ENCODE data around the gene NECAP2. TPM values are rescaled to one million over a fixed set of nuclear protein-coding genes. Genes with fewer than 3 reads are reported as not detected.
A peak's percentile ranks its signal among the peaks of the same experiment; 100 is the strongest.

The NECAP2 gene
- total and polyA plus RNA-seq, 10 of the 15 experiments (the other 5 are each of a cell fraction or from before 2014, with no cell fraction given) = 16.3 to 98.0 (median 57.4) TPM

DNA sequence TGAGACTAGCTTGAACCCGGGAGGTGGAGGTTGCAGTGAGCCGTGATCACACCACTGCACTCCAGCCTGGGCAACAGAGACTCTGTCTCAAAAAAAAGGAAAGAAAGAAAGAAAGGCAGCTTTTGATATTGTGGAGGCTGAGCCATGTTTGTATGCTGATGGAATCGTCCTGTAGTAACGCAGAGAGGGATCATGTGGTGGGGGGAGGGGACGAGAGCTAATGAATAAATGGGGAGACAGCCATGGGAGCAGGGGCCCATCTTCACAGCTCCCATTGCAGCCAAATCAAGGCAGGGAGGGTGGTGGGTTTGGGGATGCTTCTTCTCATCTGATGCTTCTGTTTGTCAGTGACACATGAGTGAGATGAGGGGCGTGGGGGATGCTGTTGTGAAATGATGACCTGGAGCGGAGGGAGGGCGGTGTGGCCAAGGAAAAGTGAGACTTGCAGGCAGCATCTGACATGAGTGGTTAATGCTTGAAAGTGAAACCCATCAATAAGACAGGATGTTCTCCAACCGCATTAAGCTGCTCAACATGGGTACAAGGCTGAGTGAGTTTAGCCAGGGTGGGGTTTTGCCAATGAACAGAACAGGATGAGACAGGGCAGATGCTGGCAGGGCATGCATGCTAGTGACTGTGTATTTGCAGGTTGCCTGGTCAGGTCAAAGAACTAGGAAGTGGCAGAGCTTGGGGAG, 20.0 kb upstream of the NECAP2 start (continued):
- TF ChIP-seq, protein P1, sequence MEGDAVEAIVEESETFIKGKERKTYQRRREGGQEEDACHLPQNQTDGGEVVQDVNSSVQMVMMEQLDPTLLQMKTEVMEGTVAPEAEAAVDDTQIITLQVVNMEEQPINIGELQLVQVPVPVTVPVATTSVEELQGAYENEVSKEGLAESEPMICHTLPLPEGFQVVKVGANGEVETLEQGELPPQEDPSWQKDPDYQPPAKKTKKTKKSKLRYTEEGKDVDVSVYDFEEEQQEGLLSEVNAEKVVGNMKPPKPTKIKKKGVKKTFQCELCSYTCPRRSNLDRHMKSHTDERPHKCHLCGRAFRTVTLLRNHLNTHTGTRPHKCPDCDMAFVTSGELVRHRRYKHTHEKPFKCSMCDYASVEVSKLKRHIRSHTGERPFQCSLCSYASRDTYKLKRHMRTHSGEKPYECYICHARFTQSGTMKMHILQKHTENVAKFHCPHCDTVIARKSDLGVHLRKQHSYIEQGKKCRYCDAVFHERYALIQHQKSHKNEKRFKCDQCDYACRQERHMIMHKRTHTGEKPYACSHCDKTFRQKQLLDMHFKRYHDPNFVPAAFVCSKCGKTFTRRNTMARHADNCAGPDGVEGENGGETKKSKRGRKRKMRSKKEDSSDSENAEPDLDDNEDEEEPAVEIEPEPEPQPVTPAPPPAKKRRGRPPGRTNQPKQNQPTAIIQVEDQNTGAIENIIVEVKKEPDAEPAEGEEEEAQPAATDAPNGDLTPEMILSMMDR (IDR thresholded peaks at IDR 0.05 in 2 of 3, conservative IDR thresholded peaks at IDR 0.05 in 1 of 3; ENCODE audit: control insufficient read depth in 2 of 3, extremely low read depth in 1 of 3, insufficient read depth in 1 of 3, low read depth in 3 of 3, low read length in 3 of 3) = no peak
- no peak for TF ChIP-seq JUNB (IDR thresholded peaks at IDR 0.05)
- TF ChIP-seq CUX1 (IDR thresholded peaks at IDR 0.05; ENCODE audit: insufficient replicate concordance, low read depth, low read length) = no peak
- no peak for TF ChIP-seq NFYA (IDR thresholded peaks at IDR 0.05; ENCODE audit: borderline replicate concordance, low read depth, low read length)
- TF ChIP-seq, protein P2, sequence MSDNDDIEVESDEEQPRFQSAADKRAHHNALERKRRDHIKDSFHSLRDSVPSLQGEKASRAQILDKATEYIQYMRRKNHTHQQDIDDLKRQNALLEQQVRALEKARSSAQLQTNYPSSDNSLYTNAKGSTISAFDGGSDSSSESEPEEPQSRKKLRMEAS (IDR thresholded peaks at IDR 0.05; ENCODE audit: low read depth, low read length) = no peak
- TF ChIP-seq, protein P3, sequence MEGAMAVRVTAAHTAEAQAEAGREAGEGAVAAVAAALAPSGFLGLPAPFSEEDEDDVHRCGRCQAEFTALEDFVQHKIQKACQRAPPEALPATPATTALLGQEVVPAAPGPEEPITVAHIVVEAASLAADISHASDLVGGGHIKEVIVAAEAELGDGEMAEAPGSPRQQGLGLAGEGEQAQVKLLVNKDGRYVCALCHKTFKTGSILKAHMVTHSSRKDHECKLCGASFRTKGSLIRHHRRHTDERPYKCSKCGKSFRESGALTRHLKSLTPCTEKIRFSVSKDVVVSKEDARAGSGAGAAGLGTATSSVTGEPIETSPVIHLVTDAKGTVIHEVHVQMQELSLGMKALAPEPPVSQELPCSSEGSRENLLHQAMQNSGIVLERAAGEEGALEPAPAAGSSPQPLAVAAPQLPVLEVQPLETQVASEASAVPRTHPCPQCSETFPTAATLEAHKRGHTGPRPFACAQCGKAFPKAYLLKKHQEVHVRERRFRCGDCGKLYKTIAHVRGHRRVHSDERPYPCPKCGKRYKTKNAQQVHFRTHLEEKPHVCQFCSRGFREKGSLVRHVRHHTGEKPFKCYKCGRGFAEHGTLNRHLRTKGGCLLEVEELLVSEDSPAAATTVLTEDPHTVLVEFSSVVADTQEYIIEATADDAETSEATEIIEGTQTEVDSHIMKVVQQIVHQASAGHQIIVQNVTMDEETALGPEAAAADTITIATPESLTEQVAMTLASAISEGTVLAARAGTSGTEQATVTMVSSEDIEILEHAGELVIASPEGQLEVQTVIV (IDR thresholded peaks at IDR 0.05; ENCODE audit: borderline replicate concordance, partially characterized antibody) = no peak
- no peak for TF ChIP-seq NFIC (IDR thresholded peaks at IDR 0.05; ENCODE audit: low read depth, low read length)
- TF ChIP-seq SREBF1 (IDR thresholded peaks at IDR 0.05; ENCODE audit: low read length) = no peak
- TF ChIP-seq SRF (IDR thresholded peaks at IDR 0.05; ENCODE audit: low read depth in 2 of 2, low read length in 2 of 2) = no peak
- TF ChIP-seq TARDBP (IDR thresholded peaks at IDR 0.05; ENCODE audit: borderline replicate concordance) = no peak
- TF ChIP-seq KAT2A (conservative IDR thresholded peaks at IDR 0.05; ENCODE audit: control insufficient read depth, low read depth, low read length) = no peak
- no peak; the same call in 1 of the 2 replicates for TF ChIP-seq RAD51 (IDR thresholded peaks at IDR 0.05)
- peak; percentile 62 to 72; a peak in 3 of 4 replicates for TF ChIP-seq IKZF2 (IDR thresholded peaks at IDR 0.05)
- TF ChIP-seq TCF7 (IDR thresholded peaks at IDR 0.05; ENCODE audit: borderline replicate concordance) = no peak
- no peak for TF ChIP-seq ZBTB4 (CRISPR knock-in tag; IDR thresholded peaks at IDR 0.05)
- TF ChIP-seq ZNF207 (IDR thresholded peaks at IDR 0.05; ENCODE audit: borderline replicate concordance) = no peak

Measured in GM12878 (cell line).